ENCODE measurements around the gene PEX1. TPM values are rescaled to one million over a fixed set of nuclear protein-coding genes. Genes with fewer than 3 reads are reported as not detected.
"Not testable (repeated sequence)": the region's sequence is repeated elsewhere in the genome, so short reads cannot be mapped to it uniquely, and the experiment has no call there.

PEX1 gene
- total and polyA plus RNA-seq, 2 experiments from 2014 or later: 20.8 to 25.9 TPM

GRCh38 chr7:92546856-92547497 is 18.7 kb upstream of the PEX1 start:
- Histone ChIP-seq H3K9me3 (ENCODE audit: low read depth) (no peaks in the 10 kb centered on the region), H3K27me3 (no peaks in the 10 kb centered on the region), H3K27ac (no peak overlapping the region), H3K4me1 (ENCODE audit: low read depth) (no peaks in the 10 kb centered on the region), H3K36me3 (no peaks in the 10 kb centered on the region), H3K4me3 (no peak overlapping the region)
- TF ChIP-seq CTCF (IDR thresholded peaks at IDR 0.05; ENCODE audit: low read depth, low read length): no peak
- DNase-seq (ENCODE audit: low read depth in 1 of 2, low spot score in 1 of 2): no peak

- H3K4me3 ChIP-seq; H3K4me1 ChIP-seq (ENCODE audit: low read depth); H3K36me3 ChIP-seq; H3K9me3 ChIP-seq (ENCODE audit: low read depth); DNase-seq (ENCODE audit: low read depth in 1 of 2, low spot score in 1 of 2); H3K27ac ChIP-seq; H3K27me3 ChIP-seq: not testable (repeated sequence)
Measured at GRCh38 chr7:92545116-92545515, 16.8 kb upstream of the PEX1 start.

- not testable (repeated sequence) for H3K9me3 ChIP-seq (ENCODE audit: low read depth); H3K27ac ChIP-seq; H3K4me1 ChIP-seq (ENCODE audit: low read depth); H3K27me3 ChIP-seq; DNase-seq (ENCODE audit: low read depth in 1 of 2, low spot score in 1 of 2); H3K36me3 ChIP-seq; H3K4me3 ChIP-seq
Measured at GRCh38 chr7:92543542-92543941, 15.2 kb upstream of the PEX1 start.

- Histone ChIP-seq H3K27me3 (no peaks in the 10 kb centered on the region), H3K27ac (no peak overlapping the region), H3K4me3 (no peak overlapping the region), H3K9me3 (ENCODE audit: low read depth) (no peaks in the 10 kb centered on the region), H3K36me3 (peaks cover 58% of the 10 kb centered on the region), H3K4me1 (ENCODE audit: low read depth) (peaks cover under 1% of the 10 kb centered on the region)
- no peak for TF ChIP-seq CTCF (IDR thresholded peaks at IDR 0.05; ENCODE audit: low read depth, low read length)
- no peak for DNase-seq (ENCODE audit: low read depth in 1 of 2, low spot score in 1 of 2)
Measured at GRCh38 chr7:92534572-92534971, 6.3 kb upstream of the PEX1 start.

- Histone ChIP-seq H3K27ac (peak overlapping the region; percentile 96), H3K36me3 (peaks cover 22% of the 10 kb centered on the region), H3K4me1 (ENCODE audit: low read depth) (peaks cover 10% of the 10 kb centered on the region), H3K9me3 (ENCODE audit: low read depth) (no peaks in the 10 kb centered on the region), H3K27me3 (no peaks in the 10 kb centered on the region), H3K4me3 (peak overlapping the region; percentile 87)
- no peak for TF ChIP-seq CTCF (IDR thresholded peaks at IDR 0.05; ENCODE audit: low read depth, low read length)
- DNase-seq (ENCODE audit: low read depth in 1 of 2, low spot score in 1 of 2): no peak
Measured at GRCh38 chr7:92528958-92529264, 591 bp upstream of the PEX1 start.

- Histone ChIP-seq H3K36me3 (peaks cover 11% of the 10 kb centered on the region), H3K4me1 (ENCODE audit: low read depth) (peaks cover 10% of the 10 kb centered on the region), H3K9me3 (ENCODE audit: low read depth) (no peaks in the 10 kb centered on the region), H3K27ac (peak overlapping the region; percentile 83), H3K27me3 (no peaks in the 10 kb centered on the region), H3K4me3 (peak overlapping the region; percentile 87)
- peak; percentile 54 to 63 for DNase-seq (ENCODE audit: low read depth in 1 of 2, low spot score in 1 of 2)
- no peak for TF ChIP-seq CTCF (IDR thresholded peaks at IDR 0.05; ENCODE audit: low read depth, low read length)
Measured at GRCh38 chr7:92527300-92528187, 776 bp downstream of the PEX1 start.

All from cardiac muscle cell (in vitro differentiated cells and primary cell).